B cell (primary cell): ENCODE measurements around the gene AATK. TPM values are rescaled to one million over a fixed set of nuclear protein-coding genes. Genes with fewer than 3 reads are reported as not detected.

ENCODE experiments used
- ATAC-seq: fragments of 200-7000 bp; cut with Tn5 transposase; one replicate; pipeline ENCODE4 v1.10.0; 2021; ENCODE audit warnings: low read depth, mild to moderate bottlenecking, moderate number of reproducible peaks, moderate library complexity
- CTCF ChIA-PET: fragments of 350-600 bp; sonication (Branson Sonifier 250); formaldehyde crosslinking; loops from one replicate; lab custom pipeline; 2021; ENCODE audit warnings: antibody characterized with exemption, inconsistent platforms; lab: Charles Lee
- POLR2A ChIA-PET: fragments of 350-600 bp; sonication (Branson Sonifier 250); formaldehyde crosslinking; loops from one replicate; lab custom pipeline; 2021; ENCODE audit warnings: antibody characterized with exemption; lab: Charles Lee
- DNase-seq: peaks from one replicate; pipeline ENCODE4 v3.0.0; 2013
- H2AFZ ChIP-seq: 2 replicates; pipeline ENCODE4 v1.6.1; 2012; ENCODE audit warnings: mild to moderate bottlenecking, low read depth, low read length; ENCODE audit not compliant: insufficient read depth, poor library complexity, severe bottlenecking
- H3K27ac ChIP-seq, 2 donors: 1 replicate in 1 of 2; 2 replicates in 1 of 2; pipeline ENCODE4 v1.5.1; 2012 to 2013; ENCODE audit warnings: low read length in 2 of 2, mild to moderate bottlenecking in 2 of 2, moderate library complexity in 1 of 2
- H3K27me3 ChIP-seq, 4 experiments: fragments of 200-600 bp in 1 of 4; sonication (generic) in 1 of 4; replicated peaks in 1 of 4; 1 replicate in 2 of 4; 2 replicates in 2 of 4; pipeline versions ENCODE4 v1.6.1 to v1.7.0; 2013 to 2016; ENCODE audit warnings: low read length in 3 of 4, mild to moderate bottlenecking in 2 of 4, mixed read lengths in 1 of 4, moderate library complexity in 1 of 4; ENCODE audit not compliant: insufficient read depth in 4 of 4, control insufficient read depth in 3 of 4; ENCODE audit errors: control extremely low read depth in 1 of 4
- H3K36me3 ChIP-seq, 2 experiments: replicated peaks in 1 of 2; 1 replicate in 1 of 2; 2 replicates in 1 of 2; pipeline versions ENCODE4 v1.6.1 to v1.7.1; 2013; ENCODE audit warnings: low read length in 1 of 2; ENCODE audit not compliant: insufficient read depth in 2 of 2, control insufficient read depth in 1 of 2; ENCODE audit errors: control extremely low read depth in 1 of 2, extremely low read depth in 1 of 2
- H3K4me1 ChIP-seq, 2 donors: fragments of 200-600 bp in 1 of 2; sonication (generic) in 1 of 2; 1 replicate in 1 of 2; 2 replicates in 1 of 2; pipeline versions ENCODE4 v1.5.1 to v1.6.1; 2013 to 2017; ENCODE audit warnings: low read length in 2 of 2; ENCODE audit not compliant: control insufficient read depth in 2 of 2, insufficient read depth in 2 of 2
- H3K4me2 ChIP-seq: replicated peaks from 2 replicates; pipeline ENCODE3; 2012; ENCODE audit warnings: mild to moderate bottlenecking, low read depth, low read length; ENCODE audit not compliant: poor library complexity, severe bottlenecking
- H3K4me3 ChIP-seq, 5 experiments: fragments of 200-600 bp in 1 of 5; sonication (generic) in 1 of 5; 1 replicate in 3 of 5; 2 replicates in 2 of 5; pipeline versions ENCODE4 v1.5.1 to v1.7.0; 2011 to 2016; ENCODE audit warnings: low read length in 4 of 5, mild to moderate bottlenecking in 4 of 5, low read depth in 2 of 5, control low read depth in 1 of 5, moderate library complexity in 1 of 5; ENCODE audit not compliant: insufficient read depth in 1 of 5; ENCODE audit errors: control extremely low read depth in 1 of 5, extremely low read depth in 1 of 5
- H3K79me2 ChIP-seq: fragments of 200-600 bp; sonication (generic); one replicate; pipeline ENCODE4 v1.6.0; 2016; ENCODE audit warnings: low read length; ENCODE audit not compliant: control insufficient read depth, insufficient read depth
- H3K9ac ChIP-seq: fragments of 200-600 bp; sonication (generic); 2 replicates; pipeline ENCODE4 v1.6.1; 2017; ENCODE audit warnings: mild to moderate bottlenecking, low read length, moderate library complexity
- H3K9me3 ChIP-seq, 3 donors: one replicate each; pipeline versions ENCODE4 v1.6.1 to v1.7.1; 2013; ENCODE audit warnings: low read length in 2 of 3; ENCODE audit not compliant: control insufficient read depth in 2 of 3, insufficient read depth in 1 of 3; ENCODE audit errors: control extremely low read depth in 1 of 3
- H4K20me1 ChIP-seq: 2 replicates; pipeline ENCODE4 v1.6.0; 2012; ENCODE audit warnings: mild to moderate bottlenecking, low read length; ENCODE audit not compliant: insufficient read depth, control insufficient read depth, poor library complexity, severe bottlenecking
- H3K27ac Mint-ChIP-seq: one replicate; pipeline ENCODE4 v1.8.0; 2021; ENCODE audit warnings: mixed read lengths
- H3K27me3 Mint-ChIP-seq: one replicate; pipeline ENCODE4 v1.8.0; 2021; ENCODE audit warnings: mixed read lengths
- H3K4me1 Mint-ChIP-seq: one replicate; pipeline ENCODE4 v1.8.0; 2021; ENCODE audit warnings: mixed read lengths
- H3K4me3 Mint-ChIP-seq: one replicate; pipeline ENCODE4 v1.8.0; 2021; ENCODE audit warnings: mixed read lengths
- H3K9me3 Mint-ChIP-seq: one replicate; pipeline ENCODE4 v1.8.0; 2022; ENCODE audit warnings: mixed read lengths; ENCODE audit not compliant: insufficient read depth
- CTCF ChIP-seq: fragments of 200-600 bp; IDR thresholded peaks from one replicate; pipeline ENCODE4 v1.8.0; 2022; ENCODE audit warnings: antibody characterized with exemption, mild to moderate bottlenecking
- EZH2 ChIP-seq: IDR thresholded peaks from 2 replicates; pipeline ENCODE4 v1.6.1; 2012; ENCODE audit warnings: borderline replicate concordance, low read depth, mild to moderate bottlenecking, moderate library complexity, low read length; ENCODE audit not compliant: insufficient read depth, poor library complexity, severe bottlenecking
- WGBS: methylation state at CpG from one replicate; pipeline ENCODE4 v1.1.5; 2013; ENCODE audit warnings: missing lambda C conversion rate; ENCODE audit not compliant: insufficient coverage; 5-methylcytosine and 5-hydroxymethylcytosine counted together
- intact Hi-C: fragments of 100-400 bp; cut with micrococcal nuclease; formaldehyde crosslinking; loops from one replicate; pipeline ENCODE4 v1.10.0; 2022
- polyA plus RNA-seq: library from polyadenylated mRNA; depleted of rRNA; stranded (reverse); fragments of >200 nt; gene quantifications from 2 replicates; pipeline ENCODE4 v1.2.3, GENCODE V29; 2012
- total RNA-seq, 2 donors: library from RNA; stranded (reverse); fragments of 120-200 nt in 1 of 2; gene quantifications; 1 replicate in 1 of 2; 2 replicates in 1 of 2; pipeline versions ENCODE4 v1.2.3 to v1.2.4, GENCODE V29; 2013 to 2022

Gene AATK
- total and polyA plus RNA-seq, 2 donors (not counting 1 experiment from before 2014, with no cell fraction given) = 0.21 to 1.7 TPM

- TF ChIP-seq EZH2 = no peak
- TF ChIP-seq CTCF = no peak
- Histone ChIP-seq H3K27me3 (no peaks in the 10 kb centered on the region), H3K4me2 (no peak overlapping the region), H3K4me3 (no peak overlapping the region), H3K4me1 (no peaks in the 10 kb centered on the region), H3K9ac (no peak overlapping the region), H3K36me3 (no peaks in the 10 kb centered on the region), H3K79me2 (no peaks in the 10 kb centered on the region), H3K27ac (no peak overlapping the region), H3K9me3 (no peaks in the 10 kb centered on the region), H4K20me1 (no peaks in the 10 kb centered on the region), H2AFZ (no peak overlapping the region)
- Mint-ChIP-seq H3K9me3 (peaks cover 7% of the 10 kb centered on the region), H3K27me3 (no peaks in the 10 kb centered on the region), H3K4me3 (no peak overlapping the region), H3K27ac (no peak overlapping the region), H3K4me1 (no peaks in the 10 kb centered on the region)
- no peak for ATAC-seq
- DNase-seq = no peak
- ChIA-PET CTCF (no interaction called here), POLR2A (interaction anchor here (0.6 kb wide), 1 partner anchor 403 kb away, joined by 4 read pairs; no protein-coding TSS in a partner anchor)
- 100% methylated on average over 6 of the region's 7 CpGs for WGBS
- intact Hi-C loops = no loop called here
These were observed 10.6 kb upstream of the AATK start for GRCh38 chr17:81176666-81177065.

GRCh38 chr17:81173762-81174155, 7.7 kb upstream of the AATK start:
- ATAC-seq (no peak), DNase-seq (no peak)
- Mint-ChIP-seq H3K27ac (no peak overlapping the region), H3K27me3 (no peaks in the 10 kb centered on the region), H3K9me3 (peaks cover 7% of the 10 kb centered on the region), H3K4me3 (no peak overlapping the region), H3K4me1 (no peaks in the 10 kb centered on the region)
- no peak for TF ChIP-seq CTCF
- TF ChIP-seq EZH2 = no peak
- Histone ChIP-seq H3K9me3 (no peaks in the 10 kb centered on the region), H3K4me1 (no peaks in the 10 kb centered on the region), H3K79me2 (no peaks in the 10 kb centered on the region), H3K9ac (no peak overlapping the region), H3K4me3 (no peak overlapping the region), H2AFZ (no peak overlapping the region), H3K27me3 (no peaks in the 10 kb centered on the region), H3K27ac (no peak overlapping the region), H3K36me3 (no peaks in the 10 kb centered on the region), H3K4me2 (no peak overlapping the region), H4K20me1 (no peaks in the 10 kb centered on the region)
- ChIA-PET CTCF (no interaction called here), POLR2A (no interaction called here)
- WGBS = 89% methylated on average over 1 of the region's 1 CpG
- intact Hi-C loops = no loop called here
